B cell (primary cell): ENCODE data around the gene MGAT5. TPM values are rescaled to one million over a fixed set of nuclear protein-coding genes. Genes with fewer than 3 reads are reported as not detected.

Experiments
- ATAC-seq: fragments of 200-7000 bp; cut with Tn5 transposase; one replicate; pipeline ENCODE4 v1.10.0; 2021; ENCODE audit warnings: low read depth, mild to moderate bottlenecking, moderate number of reproducible peaks, moderate library complexity
- CTCF ChIA-PET: fragments of 350-600 bp; sonication (Branson Sonifier 250); formaldehyde crosslinking; loops from one replicate; lab custom pipeline; 2021; ENCODE audit warnings: antibody characterized with exemption, inconsistent platforms; lab: Charles Lee
- POLR2A ChIA-PET: fragments of 350-600 bp; sonication (Branson Sonifier 250); formaldehyde crosslinking; loops from one replicate; lab custom pipeline; 2021; ENCODE audit warnings: antibody characterized with exemption; lab: Charles Lee
- DNase-seq: peaks from one replicate; pipeline ENCODE4 v3.0.0; 2013
- H2AFZ ChIP-seq: 2 replicates; pipeline ENCODE4 v1.6.1; 2012; ENCODE audit warnings: mild to moderate bottlenecking, low read depth, low read length; ENCODE audit not compliant: insufficient read depth, poor library complexity, severe bottlenecking
- H3K27ac ChIP-seq, 2 donors: 1 replicate in 1 of 2; 2 replicates in 1 of 2; pipeline ENCODE4 v1.5.1; 2012 to 2013; ENCODE audit warnings: low read length in 2 of 2, mild to moderate bottlenecking in 2 of 2, moderate library complexity in 1 of 2
- H3K27me3 ChIP-seq, 4 experiments: fragments of 200-600 bp in 1 of 4; sonication (generic) in 1 of 4; replicated peaks in 1 of 4; 1 replicate in 2 of 4; 2 replicates in 2 of 4; pipeline versions ENCODE4 v1.6.1 to v1.7.0; 2013 to 2016; ENCODE audit warnings: low read length in 3 of 4, mild to moderate bottlenecking in 2 of 4, mixed read lengths in 1 of 4, moderate library complexity in 1 of 4; ENCODE audit not compliant: insufficient read depth in 4 of 4, control insufficient read depth in 3 of 4; ENCODE audit errors: control extremely low read depth in 1 of 4
- H3K36me3 ChIP-seq, 2 experiments: replicated peaks in 1 of 2; 1 replicate in 1 of 2; 2 replicates in 1 of 2; pipeline versions ENCODE4 v1.6.1 to v1.7.1; 2013; ENCODE audit warnings: low read length in 1 of 2; ENCODE audit not compliant: insufficient read depth in 2 of 2, control insufficient read depth in 1 of 2; ENCODE audit errors: control extremely low read depth in 1 of 2, extremely low read depth in 1 of 2
- H3K4me1 ChIP-seq, 2 donors: fragments of 200-600 bp in 1 of 2; sonication (generic) in 1 of 2; 1 replicate in 1 of 2; 2 replicates in 1 of 2; pipeline versions ENCODE4 v1.5.1 to v1.6.1; 2013 to 2017; ENCODE audit warnings: low read length in 2 of 2; ENCODE audit not compliant: control insufficient read depth in 2 of 2, insufficient read depth in 2 of 2
- H3K4me2 ChIP-seq: replicated peaks from 2 replicates; pipeline ENCODE3; 2012; ENCODE audit warnings: mild to moderate bottlenecking, low read depth, low read length; ENCODE audit not compliant: poor library complexity, severe bottlenecking
- H3K4me3 ChIP-seq, 5 experiments: fragments of 200-600 bp in 1 of 5; sonication (generic) in 1 of 5; 1 replicate in 3 of 5; 2 replicates in 2 of 5; pipeline versions ENCODE4 v1.5.1 to v1.7.0; 2011 to 2016; ENCODE audit warnings: low read length in 4 of 5, mild to moderate bottlenecking in 4 of 5, low read depth in 2 of 5, control low read depth in 1 of 5, moderate library complexity in 1 of 5; ENCODE audit not compliant: insufficient read depth in 1 of 5; ENCODE audit errors: control extremely low read depth in 1 of 5, extremely low read depth in 1 of 5
- H3K79me2 ChIP-seq: fragments of 200-600 bp; sonication (generic); one replicate; pipeline ENCODE4 v1.6.0; 2016; ENCODE audit warnings: low read length; ENCODE audit not compliant: control insufficient read depth, insufficient read depth
- H3K9ac ChIP-seq: fragments of 200-600 bp; sonication (generic); 2 replicates; pipeline ENCODE4 v1.6.1; 2017; ENCODE audit warnings: mild to moderate bottlenecking, low read length, moderate library complexity
- H3K9me3 ChIP-seq, 3 donors: one replicate each; pipeline versions ENCODE4 v1.6.1 to v1.7.1; 2013; ENCODE audit warnings: low read length in 2 of 3; ENCODE audit not compliant: control insufficient read depth in 2 of 3, insufficient read depth in 1 of 3; ENCODE audit errors: control extremely low read depth in 1 of 3
- H4K20me1 ChIP-seq: 2 replicates; pipeline ENCODE4 v1.6.0; 2012; ENCODE audit warnings: mild to moderate bottlenecking, low read length; ENCODE audit not compliant: insufficient read depth, control insufficient read depth, poor library complexity, severe bottlenecking
- H3K27ac Mint-ChIP-seq: one replicate; pipeline ENCODE4 v1.8.0; 2021; ENCODE audit warnings: mixed read lengths
- H3K27me3 Mint-ChIP-seq: one replicate; pipeline ENCODE4 v1.8.0; 2021; ENCODE audit warnings: mixed read lengths
- H3K4me1 Mint-ChIP-seq: one replicate; pipeline ENCODE4 v1.8.0; 2021; ENCODE audit warnings: mixed read lengths
- H3K4me3 Mint-ChIP-seq: one replicate; pipeline ENCODE4 v1.8.0; 2021; ENCODE audit warnings: mixed read lengths
- H3K9me3 Mint-ChIP-seq: one replicate; pipeline ENCODE4 v1.8.0; 2022; ENCODE audit warnings: mixed read lengths; ENCODE audit not compliant: insufficient read depth
- EZH2 ChIP-seq: IDR thresholded peaks from 2 replicates; pipeline ENCODE4 v1.6.1; 2012; ENCODE audit warnings: borderline replicate concordance, low read depth, mild to moderate bottlenecking, moderate library complexity, low read length; ENCODE audit not compliant: insufficient read depth, poor library complexity, severe bottlenecking
- WGBS: methylation state at CpG from one replicate; pipeline ENCODE4 v1.1.5; 2013; ENCODE audit warnings: missing lambda C conversion rate; ENCODE audit not compliant: insufficient coverage; 5-methylcytosine and 5-hydroxymethylcytosine counted together
- intact Hi-C: fragments of 100-400 bp; cut with micrococcal nuclease; formaldehyde crosslinking; loops from one replicate; pipeline ENCODE4 v1.10.0; 2022
- polyA plus RNA-seq: library from polyadenylated mRNA; depleted of rRNA; stranded (reverse); fragments of >200 nt; gene quantifications from 2 replicates; pipeline ENCODE4 v1.2.3, GENCODE V29; 2012
- total RNA-seq, 2 donors: library from RNA; stranded (reverse); fragments of 120-200 nt in 1 of 2; gene quantifications; 1 replicate in 1 of 2; 2 replicates in 1 of 2; pipeline versions ENCODE4 v1.2.3 to v1.2.4, GENCODE V29; 2013 to 2022
- TF ChIP-seq, protein P1 (sequence below): fragments of 200-600 bp; IDR thresholded peaks from one replicate; pipeline ENCODE4 v1.8.0; 2022; ENCODE audit warnings: antibody characterized with exemption, mild to moderate bottlenecking

Gene MGAT5
- total and polyA plus RNA-seq, 2 donors (not counting 1 experiment from before 2014, with no cell fraction given) = 27.2 to 184 TPM

DNA sequence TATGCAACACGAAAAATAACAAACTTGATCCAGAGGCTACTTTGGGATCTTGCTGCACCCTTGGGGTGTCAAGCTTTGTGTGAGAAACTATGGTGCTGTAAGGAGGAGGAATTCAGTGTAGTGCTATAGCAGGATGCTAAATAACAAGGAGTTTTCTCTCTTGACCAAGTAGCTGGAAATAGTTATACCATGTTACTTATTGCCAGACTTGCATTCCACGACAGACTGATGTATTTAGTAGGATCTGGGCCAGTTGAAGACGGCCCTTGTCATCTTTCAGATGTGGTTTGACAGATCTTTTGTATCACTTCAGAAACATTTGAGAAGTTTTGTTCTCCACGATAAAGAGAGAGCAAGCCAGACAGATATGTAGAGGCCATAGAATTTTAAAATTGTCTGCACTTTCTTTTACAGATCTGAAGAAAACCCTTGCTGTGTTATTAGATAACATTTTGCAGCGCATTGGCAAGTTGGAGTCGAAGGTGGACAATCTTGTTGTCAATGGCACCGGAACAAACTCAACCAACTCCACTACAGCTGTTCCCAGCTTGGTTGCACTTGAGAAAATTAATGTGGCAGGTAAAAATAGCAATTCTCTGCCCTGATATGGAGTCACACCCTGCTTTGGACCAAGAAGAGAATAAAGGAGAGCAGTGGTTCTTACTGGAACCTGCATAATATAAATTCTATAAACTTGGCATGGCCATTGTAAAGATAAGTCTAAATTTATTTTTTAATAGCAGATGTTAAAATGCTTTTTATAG is 16.3 kb downstream of the MGAT5 start:
- DNase-seq (no peak), ATAC-seq (no peak)
- Mint-ChIP-seq H3K27ac (peak overlapping the region; percentile 82), H3K4me1 (peaks cover 92% of the 10 kb centered on the region), H3K4me3 (peak overlapping the region; percentile 52), H3K9me3 (no peaks in the 10 kb centered on the region), H3K27me3 (no peaks in the 10 kb centered on the region)
- peaks cover 98% of the 10 kb centered on the region for H3K79me2 ChIP-seq
- no peak overlapping the region for H3K9ac ChIP-seq
- WGBS = 83% methylated on average over 1 of the region's 7 CpGs
- H3K4me3 ChIP-seq = peak overlapping the region in 1 of 5 experiments; percentile 2
- intact Hi-C loops = loop anchor here (10.0 kb wide), 1 partner anchor 1855 kb away; no protein-coding TSS in a partner anchor
- ChIA-PET CTCF (interaction anchor here (1.0 to 4.5 kb wide), 11 partner anchors 10 to 152 kb away, joined by 3 to 17 read pairs (median 4); partner anchors contain the start of gene MGAT5), POLR2A (interaction anchor here (0.6 to 1.4 kb wide), 2 partner anchors 7 to 13 kb away, joined by 3 to 7 read pairs; no protein-coding TSS in a partner anchor)
- no peaks in the 10 kb centered on the region for H3K27me3 ChIP-seq
- no peak overlapping the region for H2AFZ ChIP-seq
- H4K20me1 ChIP-seq = no peaks in the 10 kb centered on the region
- TF ChIP-seq EZH2 = no peak
- TF ChIP-seq, protein P1, sequence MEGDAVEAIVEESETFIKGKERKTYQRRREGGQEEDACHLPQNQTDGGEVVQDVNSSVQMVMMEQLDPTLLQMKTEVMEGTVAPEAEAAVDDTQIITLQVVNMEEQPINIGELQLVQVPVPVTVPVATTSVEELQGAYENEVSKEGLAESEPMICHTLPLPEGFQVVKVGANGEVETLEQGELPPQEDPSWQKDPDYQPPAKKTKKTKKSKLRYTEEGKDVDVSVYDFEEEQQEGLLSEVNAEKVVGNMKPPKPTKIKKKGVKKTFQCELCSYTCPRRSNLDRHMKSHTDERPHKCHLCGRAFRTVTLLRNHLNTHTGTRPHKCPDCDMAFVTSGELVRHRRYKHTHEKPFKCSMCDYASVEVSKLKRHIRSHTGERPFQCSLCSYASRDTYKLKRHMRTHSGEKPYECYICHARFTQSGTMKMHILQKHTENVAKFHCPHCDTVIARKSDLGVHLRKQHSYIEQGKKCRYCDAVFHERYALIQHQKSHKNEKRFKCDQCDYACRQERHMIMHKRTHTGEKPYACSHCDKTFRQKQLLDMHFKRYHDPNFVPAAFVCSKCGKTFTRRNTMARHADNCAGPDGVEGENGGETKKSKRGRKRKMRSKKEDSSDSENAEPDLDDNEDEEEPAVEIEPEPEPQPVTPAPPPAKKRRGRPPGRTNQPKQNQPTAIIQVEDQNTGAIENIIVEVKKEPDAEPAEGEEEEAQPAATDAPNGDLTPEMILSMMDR = no peak
- H3K36me3 ChIP-seq = peaks cover 11 to 42% of the 10 kb centered on the region in 2 experiments
- H3K27ac ChIP-seq = peak overlapping the region; percentile 30 to 80
- H3K4me1 ChIP-seq = peaks cover 92 to 94% of the 10 kb centered on the region in 2 donors
- peak overlapping the region; percentile 42 for H3K4me2 ChIP-seq
- H3K9me3 ChIP-seq = no peaks in the 10 kb centered on the region

- Histone ChIP-seq H3K9ac (no peak overlapping the region), H3K79me2 (peaks cover 95% of the 10 kb centered on the region), H3K36me3 (peaks cover 11 to 42% of the 10 kb centered on the region in 2 experiments), H3K27me3 (no peaks in the 10 kb centered on the region), H3K4me2 (peak overlapping the region; percentile 80), H3K4me1 (peaks cover 97% of the 10 kb centered on the region in 2 donors), H3K9me3 (no peaks in the 10 kb centered on the region), H3K27ac (peak overlapping the region; percentile 46 to 80), H2AFZ (no peak overlapping the region), H4K20me1 (no peaks in the 10 kb centered on the region), H3K4me3 (no peak overlapping the region)
- no peak for ATAC-seq
- ChIA-PET POLR2A (interaction anchor here (1.1 to 1.4 kb wide), 2 partner anchors 9 to 18 kb away, joined by 3 to 5 read pairs; no protein-coding TSS in a partner anchor), CTCF (interaction anchor here (0.9 to 4.5 kb wide), 9 partner anchors 9 to 152 kb away, joined by 3 to 54 read pairs (median 5); partner anchors contain the start of gene MGAT5)
- no peaks in the 10 kb centered on the region for H3K27me3 Mint-ChIP-seq
- WGBS = 80% methylated on average over 1 of the region's 2 CpGs
- H3K27ac Mint-ChIP-seq = peak overlapping the region; percentile 96
- intact Hi-C loops = no loop called here
- H3K9me3 Mint-ChIP-seq = peaks cover 4% of the 10 kb centered on the region
- TF ChIP-seq, protein P1 = no peak
- no peak for TF ChIP-seq EZH2
- H3K4me1 Mint-ChIP-seq = peaks cover 99% of the 10 kb centered on the region
- H3K4me3 Mint-ChIP-seq = peak overlapping the region; percentile 63
- no peak for DNase-seq
These were observed 17.9 kb downstream of the MGAT5 start for GRCh38 chr2:134271758-134272157.
